Lower lobe of right lung (tissue), 2 donors: ENCODE results near the gene PLEKHN1. TPM values are rescaled to one million over a fixed set of nuclear protein-coding genes. Genes with fewer than 3 reads are reported as not detected.

Source experiments
- ATAC-seq, 2 donors: fragments of 200-7000 bp; cut with Tn5 transposase; one replicate each; pipeline ENCODE4 v1.9.1; 2020 to 2022; ENCODE audit warnings: mild to moderate bottlenecking in 2 of 2, moderate library complexity in 2 of 2
- DNase-seq: peaks from one replicate; pipeline ENCODE4 v3.0.0-alpha.2; 2020
- H3K27ac ChIP-seq: fragments of 200-600 bp; one replicate; pipeline ENCODE4 v1.8.0; 2022
- H3K27me3 ChIP-seq: fragments of 200-600 bp; one replicate; pipeline ENCODE4 v1.8.0; 2022; ENCODE audit warnings: low read depth
- H3K36me3 ChIP-seq: fragments of 200-600 bp; one replicate; pipeline ENCODE4 v1.8.0; 2022; ENCODE audit warnings: mild to moderate bottlenecking
- H3K4me1 ChIP-seq: fragments of 200-600 bp; one replicate; pipeline ENCODE4 v1.8.0; 2022
- H3K4me3 ChIP-seq: fragments of 200-600 bp; one replicate; pipeline ENCODE4 v1.8.0; 2022; ENCODE audit warnings: mild to moderate bottlenecking
- H3K9me3 ChIP-seq: fragments of 200-600 bp; one replicate; pipeline ENCODE4 v1.8.0; 2022
- intact Hi-C: fragments of 100-400 bp; cut with DNase I; formaldehyde crosslinking; loops from one replicate; pipeline ENCODE4 v1.11.0; 2022
- total RNA-seq: library from RNA; stranded (reverse); fragmentation: NEBNext Ultra II Directional; extraction: Animal tissue kit (Norgen Biotek cat#: 25700); gene quantifications from one replicate; pipeline ENCODE4 v1.2.1, GENCODE V29; 2021
- TF ChIP-seq, protein P1 (sequence below): fragments of 200-600 bp; IDR thresholded peaks from one replicate; pipeline ENCODE4 v1.8.0; 2022; ENCODE audit warnings: antibody characterized with exemption, mild to moderate bottlenecking
- donor health status: DM: no; HTN: yes; CAD: no; lungs with severe emphysema.

Gene PLEKHN1
- total RNA-seq, 1 donor from 2014 or later, result 1.2 TPM

DNA sequence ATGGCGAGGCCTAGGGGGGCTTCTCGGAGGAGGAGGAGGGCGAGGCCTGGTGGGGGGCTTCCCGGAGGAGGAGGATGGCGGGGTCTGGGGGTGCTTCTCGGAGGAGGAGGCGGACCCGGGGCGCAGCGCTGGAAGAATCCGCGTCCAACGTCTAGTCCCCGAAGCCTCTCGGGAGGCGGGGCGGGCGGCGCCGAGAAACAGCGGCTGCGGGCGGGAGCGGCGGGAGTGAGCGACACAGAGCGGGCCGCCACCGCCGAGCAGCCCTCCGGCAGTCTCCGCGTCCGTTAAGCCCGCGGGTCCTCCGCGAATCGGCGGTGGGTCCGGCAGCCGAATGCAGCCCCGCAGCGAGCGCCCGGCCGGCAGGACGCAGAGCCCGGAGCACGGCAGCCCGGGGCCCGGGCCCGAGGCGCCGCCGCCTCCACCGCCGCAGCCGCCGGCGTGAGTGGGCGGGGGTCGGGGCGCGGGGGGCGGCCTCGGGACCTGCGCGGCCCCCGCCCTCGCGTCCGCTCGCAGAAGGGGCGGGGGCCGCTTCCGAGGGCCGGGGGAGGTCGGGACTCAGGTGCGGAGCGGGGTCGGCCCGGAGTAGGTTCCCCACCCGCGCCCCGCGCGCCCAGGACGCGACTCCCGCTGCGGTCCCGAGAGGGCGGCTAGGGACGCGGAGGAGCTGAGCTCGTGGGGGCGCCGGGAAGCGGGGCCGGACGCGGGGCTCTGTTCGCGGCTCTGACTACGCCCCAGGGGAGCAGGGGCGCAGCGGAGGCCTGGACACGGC lies 5.7 kb upstream of the PLEKHN1 start, which contains the start of gene KLHL17:
TSS of gene KLHL17 (plus strand) at position 222 of the 769 bp plus-strand sequence. CDS start at position 332, 110 bp downstream.
- Histone ChIP-seq H3K4me1 (peaks cover 25% of the 10 kb centered on the region), H3K4me3 (peak within 1 kb of the TSS; percentile 96), H3K36me3 (peaks cover 21% of the 10 kb centered on the region), H3K27ac (no peak within 1 kb of the TSS), H3K27me3 (no peaks in the 10 kb centered on the region), H3K9me3 (no peaks in the 10 kb centered on the region)
- peak; percentile 74 to 76 for ATAC-seq
- DNase-seq, result peak; percentile 87
- intact Hi-C loops, result no loop called here
- TF ChIP-seq, protein P1, sequence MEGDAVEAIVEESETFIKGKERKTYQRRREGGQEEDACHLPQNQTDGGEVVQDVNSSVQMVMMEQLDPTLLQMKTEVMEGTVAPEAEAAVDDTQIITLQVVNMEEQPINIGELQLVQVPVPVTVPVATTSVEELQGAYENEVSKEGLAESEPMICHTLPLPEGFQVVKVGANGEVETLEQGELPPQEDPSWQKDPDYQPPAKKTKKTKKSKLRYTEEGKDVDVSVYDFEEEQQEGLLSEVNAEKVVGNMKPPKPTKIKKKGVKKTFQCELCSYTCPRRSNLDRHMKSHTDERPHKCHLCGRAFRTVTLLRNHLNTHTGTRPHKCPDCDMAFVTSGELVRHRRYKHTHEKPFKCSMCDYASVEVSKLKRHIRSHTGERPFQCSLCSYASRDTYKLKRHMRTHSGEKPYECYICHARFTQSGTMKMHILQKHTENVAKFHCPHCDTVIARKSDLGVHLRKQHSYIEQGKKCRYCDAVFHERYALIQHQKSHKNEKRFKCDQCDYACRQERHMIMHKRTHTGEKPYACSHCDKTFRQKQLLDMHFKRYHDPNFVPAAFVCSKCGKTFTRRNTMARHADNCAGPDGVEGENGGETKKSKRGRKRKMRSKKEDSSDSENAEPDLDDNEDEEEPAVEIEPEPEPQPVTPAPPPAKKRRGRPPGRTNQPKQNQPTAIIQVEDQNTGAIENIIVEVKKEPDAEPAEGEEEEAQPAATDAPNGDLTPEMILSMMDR, result no peak

DNA sequence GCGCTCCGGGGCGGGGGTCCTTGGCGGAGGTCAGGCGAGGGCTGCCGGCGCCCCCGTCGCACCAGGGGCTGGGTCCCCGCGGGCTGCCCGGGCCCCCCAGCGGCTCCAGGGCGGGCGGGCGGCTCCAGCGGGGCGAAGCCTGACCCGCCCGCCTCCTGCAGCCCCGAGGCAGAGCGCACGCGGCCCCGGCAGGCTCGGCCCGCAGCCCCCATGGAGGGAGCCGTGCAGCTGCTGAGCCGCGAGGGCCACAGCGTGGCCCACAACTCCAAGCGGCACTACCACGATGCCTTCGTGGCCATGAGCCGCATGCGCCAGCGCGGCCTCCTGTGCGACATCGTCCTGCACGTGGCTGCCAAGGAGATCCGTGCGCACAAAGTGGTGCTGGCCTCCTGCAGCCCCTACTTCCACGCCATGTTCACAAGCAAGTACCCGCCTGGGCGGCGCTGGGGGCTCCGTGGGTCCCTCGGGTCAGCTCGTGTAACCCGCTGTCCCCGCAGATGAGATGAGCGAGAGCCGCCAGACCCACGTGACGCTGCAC lies 5.1 kb upstream of the PLEKHN1 start:
- DNase-seq (no peak), ATAC-seq (no peak)
- peak overlapping the region; percentile 96 for H3K4me3 ChIP-seq
- peaks cover 31% of the 10 kb centered on the region for H3K4me1 ChIP-seq
- no peaks in the 10 kb centered on the region for H3K27me3 ChIP-seq
- H3K36me3 ChIP-seq, result peaks cover 15% of the 10 kb centered on the region
- intact Hi-C loops, result no loop called here
- H3K9me3 ChIP-seq, result no peaks in the 10 kb centered on the region
- H3K27ac ChIP-seq, result no peak overlapping the region
- TF ChIP-seq, protein P1, result no peak

DNA sequence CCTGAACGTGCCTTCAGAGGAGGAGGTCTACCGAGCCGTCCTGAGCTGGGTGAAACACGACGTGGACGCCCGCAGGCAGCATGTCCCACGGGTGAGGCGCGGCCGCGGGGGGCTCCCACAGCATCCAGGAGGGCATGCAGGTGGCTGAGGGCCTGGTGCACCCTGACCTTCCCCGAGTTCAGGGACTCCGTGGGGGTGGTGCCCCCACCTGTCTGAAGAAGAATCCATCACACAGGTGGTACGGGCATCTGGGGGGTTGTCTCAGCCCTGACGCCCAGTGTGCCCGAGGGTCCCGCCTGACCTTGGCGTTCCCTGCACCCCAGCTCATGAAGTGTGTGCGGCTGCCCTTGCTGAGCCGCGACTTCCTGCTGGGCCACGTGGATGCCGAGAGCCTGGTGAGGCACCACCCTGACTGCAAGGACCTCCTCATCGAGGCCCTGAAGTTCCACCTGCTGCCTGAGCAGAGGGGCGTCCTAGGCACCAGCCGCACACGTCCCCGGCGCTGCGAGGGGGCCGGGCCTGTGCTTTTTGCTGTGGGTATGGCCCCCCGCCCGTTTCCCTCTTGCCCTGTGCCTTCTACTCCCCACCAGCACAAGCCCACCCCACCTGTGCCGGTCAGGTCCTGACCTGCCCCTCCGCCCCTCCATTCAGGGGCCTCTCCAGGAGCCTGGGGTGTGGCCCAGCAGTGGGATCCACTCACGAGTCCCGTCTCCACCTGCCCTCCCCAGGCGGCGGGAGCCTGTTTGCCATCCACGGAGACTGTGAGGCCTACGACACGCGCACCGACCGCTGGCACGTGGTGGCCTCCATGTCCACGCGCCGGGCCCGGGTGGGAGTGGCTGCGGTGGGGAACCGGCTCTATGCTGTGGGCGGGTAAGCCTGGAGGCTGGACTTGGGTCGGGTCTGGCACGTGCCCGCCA lies 3.6 kb upstream of the PLEKHN1 start:
- intact Hi-C loops, result no loop called here
- Histone ChIP-seq H3K9me3 (no peaks in the 10 kb centered on the region), H3K4me3 (no peak overlapping the region), H3K4me1 (peaks cover 36% of the 10 kb centered on the region), H3K27me3 (peaks cover under 1% of the 10 kb centered on the region), H3K36me3 (peaks cover 6% of the 10 kb centered on the region), H3K27ac (no peak overlapping the region)
- TF ChIP-seq, protein P1, result no peak
- DNase-seq (no peak), ATAC-seq (no peak)

DNA sequence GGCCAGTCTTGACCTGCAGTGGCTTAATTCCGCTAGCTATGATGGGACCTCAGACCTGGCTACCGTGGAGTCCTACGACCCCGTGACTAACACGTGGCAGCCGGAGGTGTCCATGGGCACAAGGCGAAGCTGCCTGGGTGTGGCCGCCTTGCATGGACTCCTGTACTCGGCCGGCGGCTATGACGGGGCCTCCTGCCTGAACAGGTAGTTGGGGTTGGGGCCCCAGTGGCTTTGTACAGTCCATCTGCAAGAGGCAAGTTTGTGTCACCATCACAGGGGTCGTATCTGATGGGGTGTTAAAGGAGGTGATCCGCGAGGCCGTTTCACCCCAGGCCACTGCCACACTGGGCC lies 3.0 kb upstream of the PLEKHN1 start:
- Histone ChIP-seq H3K4me1 (peaks cover 29% of the 10 kb centered on the region), H3K9me3 (no peaks in the 10 kb centered on the region), H3K36me3 (peaks cover 6% of the 10 kb centered on the region), H3K4me3 (no peak overlapping the region), H3K27me3 (peaks cover 6% of the 10 kb centered on the region), H3K27ac (no peak overlapping the region)
- TF ChIP-seq, protein P1, result no peak
- DNase-seq (no peak), ATAC-seq (no peak)
- intact Hi-C loops, result no loop called here

DNA sequence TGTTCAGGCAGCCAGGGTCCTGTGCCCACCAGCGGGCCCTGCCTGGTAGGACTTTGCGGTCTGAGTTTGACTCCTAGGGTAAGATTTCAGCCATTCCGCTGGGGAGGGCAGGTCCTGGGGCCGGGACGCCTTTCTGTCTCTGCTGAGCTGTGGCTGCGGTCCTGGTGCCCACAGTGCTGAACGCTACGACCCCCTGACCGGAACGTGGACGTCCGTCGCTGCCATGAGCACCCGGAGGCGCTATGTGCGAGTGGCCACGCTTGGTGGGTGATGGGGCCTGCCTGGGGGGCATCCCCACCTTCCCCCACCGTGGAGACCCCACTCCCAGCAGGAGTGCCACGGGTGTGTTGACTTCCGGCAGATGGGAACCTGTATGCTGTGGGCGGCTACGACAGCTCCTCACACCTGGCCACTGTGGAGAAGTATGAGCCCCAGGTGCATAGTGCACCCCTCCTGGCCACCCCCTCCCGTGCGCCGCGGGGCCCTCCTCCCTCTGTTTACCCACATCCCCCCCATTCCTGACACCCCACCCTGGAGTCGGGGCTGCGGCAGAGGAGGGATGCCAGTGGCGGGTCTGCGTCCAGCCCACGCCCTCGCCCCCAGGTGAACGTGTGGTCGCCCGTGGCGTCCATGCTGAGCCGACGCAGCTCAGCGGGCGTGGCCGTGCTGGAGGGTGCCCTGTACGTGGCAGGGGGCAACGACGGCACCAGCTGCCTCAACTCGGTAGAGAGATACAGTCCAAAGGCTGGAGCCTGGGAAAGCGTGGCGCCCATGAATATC lies 2.3 kb upstream of the PLEKHN1 start:
- H3K27ac ChIP-seq, result no peak overlapping the region
- no peak for ATAC-seq
- DNase-seq, result no peak
- peaks cover 27% of the 10 kb centered on the region for H3K4me1 ChIP-seq
- peaks cover 6% of the 10 kb centered on the region for H3K36me3 ChIP-seq
- H3K27me3 ChIP-seq, result peaks cover 6% of the 10 kb centered on the region
- TF ChIP-seq, protein P1, result no peak
- intact Hi-C loops, result no loop called here
- H3K4me3 ChIP-seq, result no peak overlapping the region
- H3K9me3 ChIP-seq, result no peaks in the 10 kb centered on the region
